Ovary (tissue), 3 donors: ENCODE results near the gene PITPNC1.

Experiments used
- CTCF ChIP-seq, 3 donors: fragments of 450-650 bp in 2 of 3; fragments of 200-600 bp in 1 of 3; IDR thresholded peaks; one replicate each; pipeline versions ENCODE4 v1.5.1 to v1.8.0; 2016 to 2022; ENCODE audit warnings: antibody characterized with exemption in 3 of 3, mild to moderate bottlenecking in 1 of 3
- EP300 ChIP-seq: sonication (generic); formaldehyde crosslinking; IDR thresholded peaks from one replicate; pipeline ENCODE4 v1.6.1; 2017; ENCODE audit warnings: antibody characterized with exemption
- POLR2A ChIP-seq: fragments of 450-650 bp; IDR thresholded peaks from one replicate; pipeline ENCODE4 v1.6.1; 2017; ENCODE audit warnings: antibody characterized with exemption, mild to moderate bottlenecking, moderate library complexity
- donor health status: DM: no; HTN: no; CAD: no.

- TF ChIP-seq CTCF (IDR thresholded peaks at IDR 0.05) = no peak
- TF ChIP-seq EP300 = no peak
- TF ChIP-seq POLR2A = no peak
These were observed 90.7 kb downstream of the PITPNC1 start for GRCh38 chr17:67467500-67468455.
